HCT116 (cell line): Measurements from ENCODE around the gene TOR2A. TPM values are rescaled to one million over a fixed set of nuclear protein-coding genes. Genes with fewer than 3 reads are reported as not detected.

Source experiments
- ATAC-seq: fragments of 200-7000 bp; cut with Tn5 transposase; 2 replicates; pipeline ENCODE4 v1.9.1; 2020; ENCODE audit warnings: mild to moderate bottlenecking, moderate library complexity
- BruUV-seq: library from RNA; stranded (reverse); fragments of 400-500 nt; replicated peaks from 2 replicates; lab custom pipeline; 2021; lab: Mats Ljungman, UMichigan
- CTCF ChIA-PET: fragments of 300-600 bp; sonication (Branson Sonifier 250); formaldehyde crosslinking; loops from one replicate; lab custom pipeline; 2021; ENCODE audit warnings: antibody characterized with exemption; lab: Charles Lee
- POLR2A ChIA-PET: fragments of 300-600, 350-600 bp; sonication (Branson Sonifier 250); formaldehyde crosslinking; loops from one replicate; lab custom pipeline; 2021; ENCODE audit warnings: antibody characterized with exemption; lab: Charles Lee
- RAD21 ChIA-PET, 2 experiments: fragments of 300-600 bp; sonication (Branson Sonifier 250); formaldehyde crosslinking; loops; one replicate each; lab custom pipeline; 2023; ENCODE audit warnings: low total read pairs in 2 of 2; ENCODE audit not compliant: uncharacterized antibody in 2 of 2, unreplicated experiment in 2 of 2, low non-redundant PET in 1 of 2; lab: Charles Lee
- DNase-seq: peaks from one replicate; pipeline ENCODE4 v3.0.0-alpha.2; 2010; ENCODE audit warnings: low read depth, low spot score
- H2AFZ ChIP-seq: fragments of 200-600 bp; shearing (Covaris generic), sonication (generic); 2 replicates; pipeline ENCODE4 v1.6.1; 2017; ENCODE audit warnings: low read depth, mixed run types, mixed read lengths, antibody characterized with exemption, low read length; ENCODE audit not compliant: poor library complexity, severe bottlenecking
- H3K27ac ChIP-seq: 2 replicates; pipeline ENCODE4 v1.5.1; 2012; ENCODE audit warnings: low read depth, low read length
- H3K27me3 ChIP-seq: fragments of 200-600 bp; sonication (generic); 2 replicates; pipeline ENCODE4 v1.6.1; 2016; ENCODE audit warnings: mixed run types, low read length, mixed read lengths; ENCODE audit not compliant: insufficient read depth
- H3K36me3 ChIP-seq, 2 experiments: fragments of 200-500 bp in 1 of 2; fragments of 200-600 bp in 1 of 2; sonication (Bioruptor generic) in 1 of 2; sonication (generic) in 1 of 2; 2 replicates each; pipeline versions ENCODE4 v1.5.1 to v1.6.1; 2014 to 2016; ENCODE audit warnings: low read length in 2 of 2, inconsistent platforms in 1 of 2, mixed read lengths in 1 of 2, mixed run types in 1 of 2; ENCODE audit not compliant: insufficient read depth in 2 of 2, control insufficient read depth in 1 of 2
- H3K4me1 ChIP-seq, 2 experiments: fragments of 200-600 bp in 1 of 2; sonication (generic) in 1 of 2; 2 replicates each; pipeline versions ENCODE4 v1.5.1 to v1.6.1; 2012 to 2017; ENCODE audit warnings: low read length in 2 of 2, inconsistent platforms in 1 of 2, mild to moderate bottlenecking in 1 of 2, mixed read lengths in 1 of 2, mixed run types in 1 of 2, moderate library complexity in 1 of 2; ENCODE audit not compliant: insufficient read depth in 2 of 2, control insufficient read depth in 1 of 2
- H3K4me2 ChIP-seq: fragments of 200-600 bp; sonication (generic); 2 replicates; pipeline ENCODE4 v1.6.1; 2017; ENCODE audit warnings: mixed run types, low read length, mixed read lengths
- H3K4me3 ChIP-seq, 2 experiments: fragments of 200-600 bp in 1 of 2; sonication (generic) in 1 of 2; replicated peaks in 1 of 2; 2 replicates each; pipeline ENCODE4 v1.5.1; 2011 to 2016; ENCODE audit warnings: low read length in 2 of 2, control low read depth in 1 of 2, low read depth in 1 of 2, mild to moderate bottlenecking in 1 of 2, mixed read lengths in 1 of 2, mixed run types in 1 of 2
- H3K79me2 ChIP-seq: fragments of 200-600 bp; sonication (generic); 2 replicates; pipeline ENCODE4 v1.6.1; 2017; ENCODE audit warnings: mild to moderate bottlenecking, mixed run types, low read length, moderate library complexity, mixed read lengths; ENCODE audit not compliant: insufficient read depth
- H3K9ac ChIP-seq: fragments of 200-600 bp; sonication (generic); 2 replicates; pipeline ENCODE4 v1.6.1; 2016; ENCODE audit warnings: low read length, mixed read lengths
- H3K9me2 ChIP-seq: fragments of 200-600 bp; sonication (generic), shearing (Covaris generic); 2 replicates; pipeline ENCODE4 v1.6.1; 2017; ENCODE audit warnings: mixed run types, mild to moderate bottlenecking, moderate library complexity; ENCODE audit not compliant: insufficient read depth
- H3K9me3 ChIP-seq, 2 experiments: fragments of 200-500 bp in 1 of 2; fragments of 200-600 bp in 1 of 2; sonication (Bioruptor generic) in 1 of 2; sonication (generic) in 1 of 2; 2 replicates each; pipeline ENCODE4 v1.6.1; 2014 to 2017; ENCODE audit warnings: low read length in 2 of 2, mixed read lengths in 2 of 2, inconsistent platforms in 1 of 2, low read depth in 1 of 2, mild to moderate bottlenecking in 1 of 2, mixed run types in 1 of 2, moderate library complexity in 1 of 2; ENCODE audit not compliant: control insufficient read depth in 1 of 2, insufficient read depth in 1 of 2
- H4K20me1 ChIP-seq: fragments of 200-600 bp; sonication (generic), shearing (Covaris generic); 2 replicates; pipeline ENCODE4 v1.6.1; 2017; ENCODE audit warnings: mixed run types, mild to moderate bottlenecking, moderate library complexity; ENCODE audit not compliant: insufficient read depth
- CEBPB ChIP-seq: IDR thresholded peaks from 2 replicates; pipeline ENCODE4 v1.6.1; 2012; ENCODE audit warnings: low read depth
- EGR1 ChIP-seq: IDR thresholded peaks from 2 replicates; pipeline ENCODE4 v1.6.1; 2012; ENCODE audit warnings: low read depth
- ELF1 ChIP-seq: IDR thresholded peaks from 2 replicates; pipeline ENCODE4 v1.6.1; 2012; ENCODE audit warnings: low read depth, borderline replicate concordance
- EZH2 ChIP-seq: fragments of 200-600 bp; sonication (generic); IDR thresholded peaks from 2 replicates; pipeline ENCODE4 v1.6.1; 2017; ENCODE audit warnings: antibody characterized with exemption, mixed run types
- EZH2phosphoT487 ChIP-seq: fragments of 200-600 bp; IDR thresholded peaks from 2 replicates; pipeline ENCODE4 v1.6.1; 2018; ENCODE audit warnings: antibody characterized with exemption, borderline replicate concordance
- FOSL1 ChIP-seq: IDR thresholded peaks from 2 replicates; pipeline ENCODE4 v1.6.1; 2012; ENCODE audit warnings: low read depth
- JUND ChIP-seq: IDR thresholded peaks from 2 replicates; pipeline ENCODE4 v1.6.1; 2012
- MAX ChIP-seq: IDR thresholded peaks from 2 replicates; pipeline ENCODE4 v1.6.1; 2012
- SIN3A ChIP-seq: IDR thresholded peaks from 2 replicates; pipeline ENCODE4 v1.6.1; 2012; ENCODE audit warnings: low read depth
- SP1 ChIP-seq: IDR thresholded peaks from 2 replicates; pipeline ENCODE4 v1.6.1; 2012; ENCODE audit warnings: low read depth
- TCF7L2 ChIP-seq: IDR thresholded peaks from 2 replicates; pipeline ENCODE4 v1.7.0; 2011; ENCODE audit warnings: borderline replicate concordance, inconsistent platforms; ENCODE audit not compliant: insufficient read depth, insufficient read length; ENCODE audit errors: extremely low read depth
- ZFX ChIP-seq: fragments of 450-650 bp; IDR thresholded peaks from 2 replicates; pipeline ENCODE4 v1.6.1; 2017
- ZNF274 ChIP-seq: fragments of 200-500 bp; sonication (Bioruptor generic); IDR thresholded peaks from 2 replicates; pipeline ENCODE4 v1.6.1; 2014; ENCODE audit warnings: mild to moderate bottlenecking, low read depth, low read length, inconsistent platforms
- intact Hi-C: fragments of 100-400 bp; cut with micrococcal nuclease; formaldehyde crosslinking; loops from 2 replicates; pipeline ENCODE4 v1.10.0; 2022
- total RNA-seq: library from RNA; stranded (reverse); gene quantifications from one replicate; pipeline ENCODE4 v1.2.1, GENCODE V29; 2021; ENCODE audit not compliant: unreplicated experiment

Gene TOR2A
- total RNA-seq, 1 experiment from 2014 or later, result 12.0 TPM

- TF ChIP-seq SIN3A (no peak), MAX (no peak), EGR1 (no peak), FOSL1 (no peak), EZH2 (no peak), ZNF274 (no peak)
Observed at GRCh38 chr9:127780126-127780885, 45.2 kb upstream of the TOR2A start (continued).

- no peaks in the 10 kb centered on the region for H3K9me3 ChIP-seq
- H3K4me1 ChIP-seq, result peaks cover 0 to 2% of the 10 kb centered on the region in 2 experiments; a peak in 2 of 4 replicates
- RAD21 ChIA-PET, result no interaction called here
- intact Hi-C loops, result no loop called here
- no peak overlapping the region for H3K27ac ChIP-seq
- DNase-seq (no peak), ATAC-seq (peak; percentile 67)
- no peak for TF ChIP-seq CEBPB
- no peak for TF ChIP-seq FOSL1
- no peak for TF ChIP-seq SP1
- TF ChIP-seq TCF7L2, result no peak
- no peak for TF ChIP-seq EZH2phosphoT487
- no peak for TF ChIP-seq SIN3A
- no peak for TF ChIP-seq EZH2
- TF ChIP-seq JUND, result no peak
- TF ChIP-seq ELF1, result no peak
- no peak for TF ChIP-seq ZFX
- H4K20me1 ChIP-seq, result no peaks in the 10 kb centered on the region
- POLR2A ChIA-PET, result no interaction called here
- H3K4me3 ChIP-seq, result no peak overlapping the region
- H3K36me3 ChIP-seq, result no peaks in the 10 kb centered on the region
- no TSS peak for BruUV-seq
- no peaks in the 10 kb centered on the region for H3K79me2 ChIP-seq
- CTCF ChIA-PET, result interaction anchor here (1.0 kb wide), 1 partner anchor 44 kb away, joined by 3 read pairs; the partner anchor contains the start of gene TOR2A
- H3K4me2 ChIP-seq, result no peak overlapping the region
- no peaks in the 10 kb centered on the region for H3K27me3 ChIP-seq
- no peak overlapping the region for H2AFZ ChIP-seq
- no peak overlapping the region for H3K9ac ChIP-seq
- no peaks in the 10 kb centered on the region for H3K9me2 ChIP-seq
Observed at GRCh38 chr9:127779136-127779981, 44.3 kb upstream of the TOR2A start.
